Loucy (cell line): ENCODE data around the gene ACSF3.

ENCODE experiments used
- H2AFZ ChIP-seq: fragments of 200-600 bp; sonication (generic); 2 replicates; pipeline ENCODE4 v1.6.0; 2016; ENCODE audit warnings: antibody characterized with exemption, mild to moderate bottlenecking, low read length, moderate library complexity
- H3F3A ChIP-seq: fragments of 200-600 bp; 2 replicates; pipeline ENCODE4 v1.6.0; 2016; ENCODE audit warnings: antibody characterized with exemption, low read depth, mild to moderate bottlenecking
- H3K27me3 ChIP-seq: fragments of 200-600 bp; sonication (generic); 2 replicates; pipeline ENCODE4 v1.6.1; 2014; ENCODE audit warnings: low read length, mild to moderate bottlenecking; ENCODE audit not compliant: insufficient read depth, poor library complexity, severe bottlenecking
- H3K36me3 ChIP-seq: fragments of 200-600 bp; sonication (generic); 2 replicates; pipeline ENCODE4 v1.6.1; 2016; ENCODE audit warnings: low read length; ENCODE audit not compliant: insufficient read depth
- H3K4me1 ChIP-seq: fragments of 200-600 bp; sonication (generic); 2 replicates; pipeline ENCODE4 v1.5.1; 2014; ENCODE audit warnings: low read length, mild to moderate bottlenecking; ENCODE audit not compliant: insufficient read depth, poor library complexity, severe bottlenecking
- H3K4me2 ChIP-seq: fragments of 200-600 bp; sonication (generic); 2 replicates; pipeline ENCODE4 v1.6.0; 2014; ENCODE audit warnings: antibody characterized with exemption, low read length, low read depth, mild to moderate bottlenecking; ENCODE audit not compliant: poor library complexity, severe bottlenecking
- H3K4me3 ChIP-seq: fragments of 200-600 bp; sonication (generic); 2 replicates; pipeline ENCODE4 v1.5.1; 2014; ENCODE audit warnings: low read length, mild to moderate bottlenecking, mixed read lengths; ENCODE audit not compliant: poor library complexity, severe bottlenecking
- H3K79me2 ChIP-seq: fragments of 200-600 bp; sonication (generic); 2 replicates; pipeline ENCODE4 v1.6.1; 2014; ENCODE audit warnings: low read length; ENCODE audit not compliant: insufficient read depth
- H3K9ac ChIP-seq: fragments of 200-600 bp; sonication (generic); 2 replicates; pipeline ENCODE4 v1.6.0; 2014; ENCODE audit warnings: mild to moderate bottlenecking, low read depth, low read length, moderate library complexity; ENCODE audit not compliant: poor library complexity, severe bottlenecking
- H3K9me2 ChIP-seq: fragments of 200-600 bp; sonication (generic); replicated peaks from 2 replicates; pipeline ENCODE4 v1.6.1; 2016; ENCODE audit warnings: low read depth, low read length, mixed read lengths
- H3K9me3 ChIP-seq: fragments of 200-600 bp; sonication (generic); 2 replicates; pipeline ENCODE4 v1.6.1; 2014; ENCODE audit warnings: mild to moderate bottlenecking, antibody characterized with exemption, low read length, low read depth; ENCODE audit not compliant: insufficient read depth
- H4K20me1 ChIP-seq: fragments of 200-600 bp; sonication (generic); 2 replicates; pipeline ENCODE4 v1.6.0; 2014; ENCODE audit warnings: antibody characterized with exemption, low read length, mild to moderate bottlenecking; ENCODE audit not compliant: insufficient read depth, poor library complexity, severe bottlenecking
- CTCF ChIP-seq: fragments of 200-600 bp; sonication (generic); conservative IDR thresholded peaks from 2 replicates; pipeline ENCODE4 v1.5.1; 2014; ENCODE audit warnings: mild to moderate bottlenecking, antibody characterized with exemption, low read length
- EZH2phosphoT487 ChIP-seq: fragments of 200-600 bp; IDR thresholded peaks from 2 replicates; pipeline ENCODE4 v1.6.1; 2018; ENCODE audit warnings: antibody characterized with exemption, mild to moderate bottlenecking, moderate library complexity, borderline replicate concordance

Gene ACSF3

GRCh38 chr16:89054261-89054661 is 39.4 kb upstream of the ACSF3 start:
- Histone ChIP-seq H2AFZ (no peak overlapping the region), H4K20me1 (no peaks in the 10 kb centered on the region), H3F3A (no peaks in the 10 kb centered on the region), H3K9me2 (no peaks in the 10 kb centered on the region), H3K27me3 (no peaks in the 10 kb centered on the region), H3K4me1 (no peaks in the 10 kb centered on the region), H3K9ac (no peak overlapping the region), H3K4me2 (no peak overlapping the region), H3K9me3 (no peaks in the 10 kb centered on the region), H3K79me2 (no peaks in the 10 kb centered on the region), H3K4me3 (no peak overlapping the region), H3K36me3 (no peaks in the 10 kb centered on the region)
- TF ChIP-seq CTCF (no peak), EZH2phosphoT487 (no peak)

- Histone ChIP-seq H2AFZ (no peak overlapping the region), H3K79me2 (no peaks in the 10 kb centered on the region), H3K9ac (no peak overlapping the region), H3F3A (no peaks in the 10 kb centered on the region), H4K20me1 (no peaks in the 10 kb centered on the region), H3K27me3 (no peaks in the 10 kb centered on the region), H3K9me2 (no peaks in the 10 kb centered on the region), H3K4me1 (no peaks in the 10 kb centered on the region), H3K4me2 (no peak overlapping the region), H3K9me3 (no peaks in the 10 kb centered on the region), H3K4me3 (no peak overlapping the region), H3K36me3 (no peaks in the 10 kb centered on the region)
- TF ChIP-seq CTCF (no peak), EZH2phosphoT487 (no peak)
Observed at GRCh38 chr16:89054714-89055113, 38.9 kb upstream of the ACSF3 start.

- no peak for TF ChIP-seq CTCF
- no peak for TF ChIP-seq EZH2phosphoT487
Observed at GRCh38 chr16:89055313-89055712, 38.3 kb upstream of the ACSF3 start.

More at GRCh38 chr16:89055313-89055712, 38.3 kb upstream of the ACSF3 start:
- H3K4me3 ChIP-seq, result no peak overlapping the region
- H3K79me2 ChIP-seq, result no peaks in the 10 kb centered on the region
- no peaks in the 10 kb centered on the region for H3K4me1 ChIP-seq
- no peak overlapping the region for H3K9ac ChIP-seq
- H3K4me2 ChIP-seq, result no peak overlapping the region
- no peaks in the 10 kb centered on the region for H4K20me1 ChIP-seq
- H3K27me3 ChIP-seq, result no peaks in the 10 kb centered on the region
- no peaks in the 10 kb centered on the region for H3K9me2 ChIP-seq
- H2AFZ ChIP-seq, result no peak overlapping the region
- H3K36me3 ChIP-seq, result no peaks in the 10 kb centered on the region
- no peaks in the 10 kb centered on the region for H3K9me3 ChIP-seq
- H3F3A ChIP-seq, result no peaks in the 10 kb centered on the region
